Aorta (tissue), 5 donors: Measurements from ENCODE around the gene MTHFD1L. TPM values are rescaled to one million over a fixed set of nuclear protein-coding genes. Genes with fewer than 3 reads are reported as not detected.

Experiments used
- ATAC-seq: fragments of 200-7000 bp; cut with Tn5 transposase; one replicate; pipeline ENCODE4 v1.9.1; 2022; ENCODE audit warnings: moderate library complexity; ENCODE audit not compliant: low FRiP score
- DNase-seq, 2 donors: peaks; one replicate each; pipeline ENCODE4 v3.0.0-alpha.2; 2020
- H3K27ac ChIP-seq, 2 donors: one replicate each; pipeline ENCODE4 v1.5.1; 2013; ENCODE audit warnings: low read length in 2 of 2, mild to moderate bottlenecking in 2 of 2, moderate library complexity in 2 of 2, control low read depth in 1 of 2, inconsistent platforms in 1 of 2, low read depth in 1 of 2
- H3K27me3 ChIP-seq, 2 donors: one replicate each; pipeline ENCODE4 v1.6.1; 2013; ENCODE audit warnings: control low read depth in 1 of 2, low read length in 1 of 2, mild to moderate bottlenecking in 1 of 2, moderate library complexity in 1 of 2; ENCODE audit not compliant: insufficient read depth in 2 of 2, control insufficient read depth in 1 of 2
- H3K36me3 ChIP-seq, 2 donors: one replicate each; pipeline ENCODE4 v1.6.1; 2013; ENCODE audit warnings: control low read depth in 1 of 2, low read length in 1 of 2, mild to moderate bottlenecking in 1 of 2; ENCODE audit not compliant: insufficient read depth in 2 of 2, control insufficient read depth in 1 of 2
- H3K4me1 ChIP-seq, 2 donors: one replicate each; pipeline ENCODE4 v1.6.1; 2013; ENCODE audit warnings: low read length in 2 of 2, control low read depth in 1 of 2, mild to moderate bottlenecking in 1 of 2, moderate library complexity in 1 of 2; ENCODE audit not compliant: insufficient read depth in 2 of 2, control insufficient read depth in 1 of 2
- H3K4me3 ChIP-seq, 2 donors: one replicate each; pipeline ENCODE4 v1.5.1; 2013; ENCODE audit warnings: low read length in 2 of 2, control low read depth in 1 of 2, mild to moderate bottlenecking in 1 of 2
- H3K9me3 ChIP-seq: one replicate; pipeline ENCODE4 v1.6.1; 2013; ENCODE audit warnings: mild to moderate bottlenecking, low read length; ENCODE audit not compliant: control insufficient read depth
- WGBS, 2 donors: extraction: QIAGEN DNeasy Blood & Tissue Kit; methylation state at CpG; one replicate each; pipeline ENCODE4 v1.1.7; 2013; 5-methylcytosine and 5-hydroxymethylcytosine counted together
- intact Hi-C, 2 donors: fragments of 100-400 bp; cut with DNase I; formaldehyde crosslinking; loops; one replicate each; pipeline versions ENCODE4 v1.14.2 to v1.15.0; 2022
- polyA plus RNA-seq, 2 donors: library from polyadenylated mRNA; stranded (reverse); fragments of 200-250 nt; gene quantifications; one replicate each; pipeline ENCODE4 v1.2.3, GENCODE V29; 2013
- total RNA-seq, 2 donors: library from RNA; stranded (reverse); fragmentation: NEBNext Ultra II Directional; extraction: Animal tissue kit (Norgen Biotek cat#: 25700); gene quantifications; one replicate each; pipeline ENCODE4 v1.2.1, GENCODE V29; 2021
- donor health status: healthy with polysubstance abuse.
- donor health status: Bipolar disorder and iron deficiency.
- donor health status: DM: no; HTN: no; CAD: no.
- donor health status: DM: no; HTN: no; CAD: no.
- donor health status: DM: yes; HTN: yes; CAD: no.

MTHFD1L gene
- total and polyA plus RNA-seq, 4 donors: 20.4 to 65.8 (median 55.7) TPM

GRCh38 chr6:151018911-151019782, 153.6 kb downstream of the MTHFD1L start:
- Histone ChIP-seq H3K4me1 (no peaks in the 10 kb centered on the region), H3K27me3 (no peaks in the 10 kb centered on the region), H3K9me3 (no peaks in the 10 kb centered on the region), H3K36me3 (peaks cover 0 to 2% of the 10 kb centered on the region in 2 donors), H3K4me3 (no peak overlapping the region), H3K27ac (no peak overlapping the region)
- WGBS, 2 donors: 72 to 76% methylated on average over 7 of the region's 7 CpGs
- intact Hi-C loops: no loop called here
- peak; percentile 21 for ATAC-seq
- DNase-seq: no peak

GRCh38 chr6:151021896-151022295, 156.4 kb downstream of the MTHFD1L start:
- intact Hi-C loops: loop anchor here (10.0 kb wide), 2 partner anchors 213 to 223 kb away; partner anchors contain the start of gene AKAP12 (in 1 of the 2)
- H3K4me3 ChIP-seq: no peak overlapping the region
- WGBS, 2 donors: 61 to 76% methylated on average over 4 of the region's 4 CpGs
- no peaks in the 10 kb centered on the region for H3K9me3 ChIP-seq
- no peak for ATAC-seq
- H3K36me3 ChIP-seq: peaks cover 0 to 2% of the 10 kb centered on the region in 2 donors
- DNase-seq: no peak
- no peaks in the 10 kb centered on the region for H3K4me1 ChIP-seq
- no peaks in the 10 kb centered on the region for H3K27me3 ChIP-seq
- H3K27ac ChIP-seq: no peak overlapping the region

DNA sequence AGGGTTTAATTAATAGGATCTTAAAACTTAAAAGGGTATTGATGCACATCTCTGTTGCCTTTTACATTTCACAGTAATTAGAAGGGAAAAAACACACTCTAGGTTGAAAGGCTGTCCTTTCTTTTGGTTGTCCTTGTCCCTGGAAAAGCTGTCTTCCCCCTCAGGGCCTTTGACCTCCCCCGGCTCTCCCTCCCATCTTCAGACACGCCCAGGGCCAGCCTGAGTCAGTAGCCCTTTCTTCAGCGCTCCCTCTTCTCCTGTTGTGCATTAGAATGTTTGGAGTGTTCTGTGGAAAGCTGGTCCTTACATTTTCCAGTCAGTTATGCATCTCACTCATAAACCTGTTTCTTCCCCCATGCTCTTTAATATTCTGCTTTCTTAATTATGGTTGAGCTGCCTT, 157.0 kb downstream of the MTHFD1L start:
- no peaks in the 10 kb centered on the region for H3K27me3 ChIP-seq
- DNase-seq (no peak), ATAC-seq (no peak)
- H3K4me1 ChIP-seq: no peaks in the 10 kb centered on the region
- intact Hi-C loops: loop anchor here (10.0 kb wide), 2 partner anchors 212 to 222 kb away; partner anchors contain the start of gene AKAP12 (in 1 of the 2)
- H3K36me3 ChIP-seq: peaks cover 0 to 2% of the 10 kb centered on the region in 2 donors
- WGBS, 2 donors: 94 to 96% methylated on average over 3 of the region's 3 CpGs
- H3K27ac ChIP-seq: no peak overlapping the region
- no peaks in the 10 kb centered on the region for H3K9me3 ChIP-seq
- H3K4me3 ChIP-seq: no peak overlapping the region

DNA sequence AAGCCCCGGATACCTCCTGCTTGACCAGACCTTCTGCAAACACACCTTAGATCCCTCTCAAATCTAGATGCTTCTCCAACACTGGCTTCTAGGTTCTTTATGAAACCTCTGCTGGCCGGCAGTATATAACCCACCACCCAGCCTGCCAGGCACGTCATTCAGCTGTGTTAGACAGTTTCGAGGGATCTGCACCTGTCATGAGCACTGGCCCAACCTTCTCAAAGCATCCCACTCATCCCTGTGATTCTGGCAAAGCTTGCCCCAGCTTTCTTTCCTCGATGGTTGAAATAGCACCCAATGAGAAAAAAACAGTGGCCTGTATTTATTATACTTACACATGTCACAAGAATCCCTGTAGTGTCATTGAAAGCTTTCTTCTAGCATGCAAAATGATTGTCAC, 157.8 kb downstream of the MTHFD1L start:
- no peaks in the 10 kb centered on the region for H3K4me1 ChIP-seq
- DNase-seq: no peak
- intact Hi-C loops: loop anchor here (10.0 kb wide), 2 partner anchors 211 to 221 kb away; partner anchors contain the start of gene AKAP12 (in 1 of the 2)
- peaks cover 0 to 2% of the 10 kb centered on the region in 2 donors for H3K36me3 ChIP-seq
- 87 to 88% methylated on average over 5 of the region's 5 CpGs for WGBS, 2 donors
- no peak overlapping the region for H3K27ac ChIP-seq
- no peak overlapping the region for H3K4me3 ChIP-seq
- no peaks in the 10 kb centered on the region for H3K9me3 ChIP-seq
- no peak for ATAC-seq
- no peaks in the 10 kb centered on the region for H3K27me3 ChIP-seq

DNA sequence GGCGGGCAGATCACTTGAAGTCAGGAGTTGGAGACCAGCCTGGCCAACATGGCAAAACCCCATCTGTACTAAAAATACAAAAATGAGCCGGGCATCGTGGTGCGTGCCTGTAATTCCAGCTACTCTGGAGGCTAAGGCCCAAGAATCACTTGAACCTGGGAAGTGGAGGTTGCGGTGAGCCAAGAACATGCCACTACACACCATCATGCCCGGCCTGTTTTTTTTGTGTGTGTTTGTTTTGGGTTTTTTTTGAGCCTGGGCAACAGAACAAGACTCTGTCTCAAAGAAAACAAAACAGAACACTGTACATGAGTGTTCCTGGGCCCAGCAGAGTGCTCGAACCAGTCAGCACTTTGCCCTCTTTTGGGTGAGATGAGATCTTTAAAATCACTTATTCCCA, 159.1 kb downstream of the MTHFD1L start:
- WGBS, 2 donors: 4 to 7% methylated on average over 7 of the region's 7 CpGs
- H3K27ac ChIP-seq: no peak overlapping the region
- ATAC-seq (peak; percentile 78), DNase-seq (peak; percentile 80)
- no peaks in the 10 kb centered on the region for H3K36me3 ChIP-seq
- no peaks in the 10 kb centered on the region for H3K9me3 ChIP-seq
- no peaks in the 10 kb centered on the region for H3K27me3 ChIP-seq
- H3K4me1 ChIP-seq: no peaks in the 10 kb centered on the region
- intact Hi-C loops: loop anchor here (10.0 kb wide), 2 partner anchors 210 to 220 kb away; partner anchors contain the start of gene AKAP12 (in 1 of the 2)
- no peak overlapping the region for H3K4me3 ChIP-seq

DNA sequence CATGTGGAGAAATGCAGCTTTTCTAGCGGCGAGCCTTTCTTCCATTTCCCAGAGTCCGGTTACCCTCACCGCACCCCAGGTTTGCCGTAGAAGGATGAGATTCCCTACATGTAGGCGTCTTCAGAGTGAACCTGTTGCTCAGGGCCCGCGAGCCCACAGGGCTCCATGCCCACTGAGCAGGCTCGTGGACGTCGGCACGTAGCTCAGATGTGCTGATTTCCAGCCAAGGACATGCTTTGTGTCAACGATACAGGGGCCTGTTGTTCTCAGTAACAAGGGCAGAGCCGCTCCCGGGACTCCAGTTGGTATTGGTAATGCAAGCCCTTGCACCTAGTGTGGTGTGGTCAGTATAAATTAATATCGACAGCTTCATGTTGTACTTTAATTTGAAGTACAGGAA, 159.6 kb downstream of the MTHFD1L start:
- no peaks in the 10 kb centered on the region for H3K4me1 ChIP-seq
- 24 to 28% methylated on average over 16 of the region's 16 CpGs for WGBS, 2 donors
- DNase-seq: peak in 1 of 2 donors; percentile 64
- H3K36me3 ChIP-seq: no peaks in the 10 kb centered on the region
- no peaks in the 10 kb centered on the region for H3K27me3 ChIP-seq
- H3K4me3 ChIP-seq: no peak overlapping the region
- peak; percentile 65 for ATAC-seq
- no peaks in the 10 kb centered on the region for H3K9me3 ChIP-seq
- intact Hi-C loops: loop anchor here (10.0 kb wide), 2 partner anchors 210 to 220 kb away; partner anchors contain the start of gene AKAP12 (in 1 of the 2)
- H3K27ac ChIP-seq: peak overlapping the region in 1 of 2 donors; percentile 83

- Histone ChIP-seq H3K4me1 (no peaks in the 10 kb centered on the region), H3K27ac (no peak overlapping the region), H3K9me3 (no peaks in the 10 kb centered on the region), H3K36me3 (no peaks in the 10 kb centered on the region), H3K27me3 (no peaks in the 10 kb centered on the region), H3K4me3 (no peak overlapping the region)
- no peak for ATAC-seq
- WGBS, 2 donors: 69 to 78% methylated on average over 4 of the region's 4 CpGs
- intact Hi-C loops: loop anchor here (10.0 kb wide), 2 partner anchors 209 to 219 kb away; partner anchors contain the start of gene AKAP12 (in 1 of the 2)
- DNase-seq: no peak
Measured at GRCh38 chr6:151026041-151026663, 160.7 kb downstream of the MTHFD1L start.

GRCh38 chr6:151027295-151027747, 161.8 kb downstream of the MTHFD1L start:
- no peak for ATAC-seq
- intact Hi-C loops: loop anchor here (10.0 kb wide), 2 partner anchors 207 to 217 kb away; partner anchors contain the start of gene AKAP12 (in 1 of the 2)
- Histone ChIP-seq H3K4me3 (no peak overlapping the region), H3K27ac (no peak overlapping the region), H3K27me3 (no peaks in the 10 kb centered on the region), H3K4me1 (no peaks in the 10 kb centered on the region), H3K36me3 (no peaks in the 10 kb centered on the region), H3K9me3 (no peaks in the 10 kb centered on the region)
- 71 to 74% methylated on average over 1 of the region's 1 CpG for WGBS, 2 donors
- DNase-seq: no peak
